Jurkat, Clone E6-1 (cell line): ENCODE data around the gene WDR83.
"Not testable (repeated sequence)": the region's sequence is repeated elsewhere in the genome, so short reads cannot be mapped to it uniquely, and the experiment has no call there.

Source experiments
- DNase-seq: peaks from one replicate; pipeline ENCODE4 v3.0.0-alpha.2; 2011; ENCODE audit warnings: low read depth, low spot score
- H3K4me3 ChIP-seq: 2 replicates; pipeline ENCODE4 v1.5.1; 2011; ENCODE audit warnings: mild to moderate bottlenecking, low read length, control low read depth, moderate library complexity

Gene WDR83

GRCh38 chr19:12676928-12677327 lies 10.3 kb downstream of the WDR83 start:
- DNase-seq = no peak
- H3K4me3 ChIP-seq = no peak overlapping the region

GRCh38 chr19:12678039-12678438 lies 11.4 kb downstream of the WDR83 start:
- not testable (repeated sequence) for H3K4me3 ChIP-seq, DNase-seq

- no peak for DNase-seq
- H3K4me3 ChIP-seq = no peak overlapping the region
Measured at GRCh38 chr19:12680034-12680433, 13.4 kb downstream of the WDR83 start.

GRCh38 chr19:12681074-12681987 lies 14.7 kb downstream of the WDR83 start, which contains the start of gene DHPS:
Gene DHPS, minus strand, starts transcription at chr19:12681880. Its CDS starts 114 bp downstream, at chr19:12681766.
- peak; percentile 99 for DNase-seq
- H3K4me3 ChIP-seq = peak within 1 kb of the TSS; percentile 95

GRCh38 chr19:12685831-12686230 lies 19.2 kb downstream of the WDR83 start:
- no peak overlapping the region for H3K4me3 ChIP-seq
- no peak for DNase-seq

- H3K4me3 ChIP-seq = no peak within 1 kb of the TSS
- DNase-seq = no peak
Measured at GRCh38 chr19:12687496-12688196, 21.0 kb downstream of the WDR83 start, which contains the start of gene GNG14. Gene GNG14, plus strand, starts transcription at chr19:12687998. Its CDS starts 51 bp downstream, at chr19:12688049.

GRCh38 chr19:12689012-12689411 lies 22.4 kb downstream of the WDR83 start:
- H3K4me3 ChIP-seq = no peak overlapping the region
- DNase-seq = no peak

GRCh38 chr19:12689581-12690216 lies 23.1 kb downstream of the WDR83 start:
- H3K4me3 ChIP-seq = no peak overlapping the region
- DNase-seq = no peak

GRCh38 chr19:12692960-12693359 lies 26.4 kb downstream of the WDR83 start:
- DNase-seq = no peak
- H3K4me3 ChIP-seq = no peak overlapping the region

- H3K4me3 ChIP-seq = no peak overlapping the region
- DNase-seq = no peak
Measured at GRCh38 chr19:12694641-12695040, 28.0 kb downstream of the WDR83 start.

GRCh38 chr19:12695096-12695495 lies 28.5 kb downstream of the WDR83 start:
- no peak overlapping the region for H3K4me3 ChIP-seq

GRCh38 chr19:12695514-12695913 lies 28.9 kb downstream of the WDR83 start:
- H3K4me3 ChIP-seq = peak overlapping the region; percentile 86
- DNase-seq = no peak

More at GRCh38 chr19:12695096-12695495, 28.5 kb downstream of the WDR83 start:
- DNase-seq = no peak

- no peak for DNase-seq
- peak overlapping the region; percentile 86 for H3K4me3 ChIP-seq
Measured at GRCh38 chr19:12695997-12696365, 29.4 kb downstream of the WDR83 start.

GRCh38 chr19:12696366-12697335 lies 30.0 kb downstream of the WDR83 start, which contains the start of gene FBXW9:
Gene FBXW9, minus strand, starts transcription at chr19:12696631. Its CDS starts 50 bp downstream, at chr19:12696581.
- peak within 1 kb of the TSS; percentile 86 for H3K4me3 ChIP-seq
- peak; percentile 96 for DNase-seq

- DNase-seq, H3K4me3 ChIP-seq: not testable (repeated sequence)
Measured at GRCh38 chr19:12697425-12697824, 30.8 kb downstream of the WDR83 start.

- no peak for DNase-seq
- H3K4me3 ChIP-seq = no peak overlapping the region
Measured at GRCh38 chr19:12698138-12698537, 31.5 kb downstream of the WDR83 start.

GRCh38 chr19:12701596-12702282 lies 35.1 kb downstream of the WDR83 start:
- no peak overlapping the region for H3K4me3 ChIP-seq
- DNase-seq = no peak

- no peak overlapping the region for H3K4me3 ChIP-seq
- peak; percentile 83 for DNase-seq
Measured at GRCh38 chr19:12703046-12703445, 36.4 kb downstream of the WDR83 start.
